Cerebellar nuclear complex (tissue), 1 donor: ENCODE measurements around the gene ST6GALNAC3.
"Not testable (repeated sequence)": the region's sequence is repeated elsewhere in the genome, so short reads cannot be mapped to it uniquely, and the experiment has no call there.

Experiments used
- DNase-seq, 2 experiments: peaks; one replicate each; lab custom pipeline; 2025; lab: John Stamatoyannopoulos, UW

The ST6GALNAC3 gene

GRCh38 chr1:76109404-76109803 lies 34.9 kb downstream of the ST6GALNAC3 start:
- no peak for DNase-seq

- DNase-seq: no peak
Observed at GRCh38 chr1:76109901-76110560, 35.5 kb downstream of the ST6GALNAC3 start.

- DNase-seq: no peak
Observed at GRCh38 chr1:76110666-76111065, 36.1 kb downstream of the ST6GALNAC3 start.

GRCh38 chr1:76112321-76112720 lies 37.8 kb downstream of the ST6GALNAC3 start:
- not testable (repeated sequence) for DNase-seq

GRCh38 chr1:76113446-76113845 lies 38.9 kb downstream of the ST6GALNAC3 start:
- DNase-seq: no peak

- DNase-seq: no peak
Observed at GRCh38 chr1:76115171-76115570, 40.6 kb downstream of the ST6GALNAC3 start.

GRCh38 chr1:76121850-76122249 lies 47.3 kb downstream of the ST6GALNAC3 start:
- DNase-seq: no peak

GRCh38 chr1:76122271-76122670 lies 47.7 kb downstream of the ST6GALNAC3 start:
- no peak for DNase-seq

GRCh38 chr1:76123411-76124064 lies 49.0 kb downstream of the ST6GALNAC3 start:
- not testable (repeated sequence) for DNase-seq

- no peak for DNase-seq
Observed at GRCh38 chr1:76124196-76124595, 49.6 kb downstream of the ST6GALNAC3 start.

GRCh38 chr1:76125473-76126219 lies 51.1 kb downstream of the ST6GALNAC3 start:
- DNase-seq: no peak

GRCh38 chr1:76128096-76128495 lies 53.5 kb downstream of the ST6GALNAC3 start:
- no peak for DNase-seq

- DNase-seq: no peak
Observed at GRCh38 chr1:76129731-76130130, 55.2 kb downstream of the ST6GALNAC3 start.

- no peak for DNase-seq
Observed at GRCh38 chr1:76130992-76131391, 56.4 kb downstream of the ST6GALNAC3 start.

GRCh38 chr1:76133977-76134376 lies 59.4 kb downstream of the ST6GALNAC3 start:
- DNase-seq: no peak

GRCh38 chr1:76135835-76136234 lies 61.3 kb downstream of the ST6GALNAC3 start:
- DNase-seq: no peak

- DNase-seq: no peak
Observed at GRCh38 chr1:76136894-76137293, 62.3 kb downstream of the ST6GALNAC3 start.

GRCh38 chr1:76137746-76138145 lies 63.2 kb downstream of the ST6GALNAC3 start:
- no peak for DNase-seq

- no peak for DNase-seq
Observed at GRCh38 chr1:76138217-76138616, 63.7 kb downstream of the ST6GALNAC3 start.

- DNase-seq: no peak
Observed at GRCh38 chr1:76140227-76140626, 65.7 kb downstream of the ST6GALNAC3 start.

GRCh38 chr1:76141929-76142328 lies 67.4 kb downstream of the ST6GALNAC3 start:
- no peak for DNase-seq

GRCh38 chr1:76142771-76143540 lies 68.4 kb downstream of the ST6GALNAC3 start:
- DNase-seq: no peak
